B cell (primary cell): ENCODE data around the gene BCL2L11.

Experiments
- EZH2 ChIP-seq: IDR thresholded peaks from 2 replicates; pipeline ENCODE4 v1.6.1; 2012; ENCODE audit warnings: borderline replicate concordance, low read depth, mild to moderate bottlenecking, moderate library complexity, low read length; ENCODE audit not compliant: insufficient read depth, poor library complexity, severe bottlenecking
- TF ChIP-seq, protein P1 (sequence below): fragments of 200-600 bp; IDR thresholded peaks from one replicate; pipeline ENCODE4 v1.8.0; 2022; ENCODE audit warnings: antibody characterized with exemption, mild to moderate bottlenecking

DNA sequence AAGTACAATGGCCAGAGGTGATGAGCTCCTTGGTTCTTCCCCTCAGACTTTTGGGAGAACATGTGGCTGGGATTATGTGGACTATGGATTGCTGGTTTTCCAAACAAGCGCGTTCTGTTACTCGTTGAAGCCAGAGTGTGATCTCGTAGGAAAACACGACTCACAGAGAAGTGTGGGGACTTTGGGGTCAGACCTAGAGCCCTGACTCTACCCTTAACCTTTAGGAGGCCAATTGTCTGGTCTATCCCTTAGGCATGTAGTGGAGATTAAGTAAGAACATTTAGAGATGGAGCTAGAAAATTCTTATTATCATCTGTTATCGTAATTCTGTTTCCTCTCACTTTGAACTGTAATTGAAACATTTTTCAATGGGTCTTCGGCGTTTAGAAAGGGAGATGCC, 35.8 kb downstream of the BCL2L11 start:
- TF ChIP-seq EZH2 = no peak
- TF ChIP-seq, protein P1, sequence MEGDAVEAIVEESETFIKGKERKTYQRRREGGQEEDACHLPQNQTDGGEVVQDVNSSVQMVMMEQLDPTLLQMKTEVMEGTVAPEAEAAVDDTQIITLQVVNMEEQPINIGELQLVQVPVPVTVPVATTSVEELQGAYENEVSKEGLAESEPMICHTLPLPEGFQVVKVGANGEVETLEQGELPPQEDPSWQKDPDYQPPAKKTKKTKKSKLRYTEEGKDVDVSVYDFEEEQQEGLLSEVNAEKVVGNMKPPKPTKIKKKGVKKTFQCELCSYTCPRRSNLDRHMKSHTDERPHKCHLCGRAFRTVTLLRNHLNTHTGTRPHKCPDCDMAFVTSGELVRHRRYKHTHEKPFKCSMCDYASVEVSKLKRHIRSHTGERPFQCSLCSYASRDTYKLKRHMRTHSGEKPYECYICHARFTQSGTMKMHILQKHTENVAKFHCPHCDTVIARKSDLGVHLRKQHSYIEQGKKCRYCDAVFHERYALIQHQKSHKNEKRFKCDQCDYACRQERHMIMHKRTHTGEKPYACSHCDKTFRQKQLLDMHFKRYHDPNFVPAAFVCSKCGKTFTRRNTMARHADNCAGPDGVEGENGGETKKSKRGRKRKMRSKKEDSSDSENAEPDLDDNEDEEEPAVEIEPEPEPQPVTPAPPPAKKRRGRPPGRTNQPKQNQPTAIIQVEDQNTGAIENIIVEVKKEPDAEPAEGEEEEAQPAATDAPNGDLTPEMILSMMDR = no peak
